Adrenal gland (tissue), 5 donors: ENCODE results near the gene ZKSCAN1.

Experiments
- CTCF ChIP-seq, 6 experiments: fragments of 450-650 bp in 4 of 6; fragments of 200-600 bp in 2 of 6; sonication (generic) in 1 of 6; IDR thresholded peaks; 1 replicate in 5 of 6; 2 replicates in 1 of 6; pipeline versions ENCODE4 v1.5.1 to v1.8.0; 2016 to 2021; ENCODE audit warnings: antibody characterized with exemption in 6 of 6, mild to moderate bottlenecking in 2 of 6, moderate library complexity in 1 of 6
- POLR2A ChIP-seq, 2 donors: fragments of 450-650 bp; IDR thresholded peaks; one replicate each; pipeline ENCODE4 v1.6.1; 2017; ENCODE audit warnings: antibody characterized with exemption in 2 of 2, mild to moderate bottlenecking in 2 of 2, moderate library complexity in 1 of 2
- donor health status: DM: no; HTN: no; CAD: no.

- TF ChIP-seq POLR2A (IDR thresholded peaks at IDR 0.05) (no peak), CTCF (IDR thresholded peaks at IDR 0.05) (no peak)
These were observed 70.1 kb downstream of the ZKSCAN1 start for GRCh38 chr7:100085515-100085914.
